ENCODE results near the gene OR4X2. TPM values are rescaled to one million over a fixed set of nuclear protein-coding genes. Genes with fewer than 3 reads are reported as not detected.

OR4X2 gene
- total RNA-seq, 4 donors from 2014 or later, result not detected

- TF ChIP-seq CTCF (IDR thresholded peaks at IDR 0.05; ENCODE audit: low read depth), result no peak
Measured at GRCh38 chr11:48248902-48249301, 4.0 kb downstream of the OR4X2 start.

DNA sequence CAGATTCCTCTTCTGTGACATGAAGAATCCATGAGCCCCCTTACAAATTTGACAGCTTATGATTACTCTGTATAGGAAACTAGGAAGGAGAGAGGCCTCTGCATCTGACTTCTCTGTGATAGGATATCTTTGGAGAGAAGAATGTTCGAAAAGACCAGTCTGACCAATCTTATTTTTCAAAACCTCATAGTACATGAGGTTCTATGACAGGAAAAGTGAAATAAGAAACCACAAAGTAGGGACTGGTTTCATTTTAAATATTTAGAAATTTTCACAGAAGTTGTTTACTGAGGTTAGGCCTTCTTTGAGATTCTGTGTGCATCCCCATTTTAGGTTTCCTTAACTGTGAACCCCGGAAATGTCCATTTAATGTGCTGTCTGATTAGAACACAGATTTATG lies 16.7 kb downstream of the OR4X2 start:
- TF ChIP-seq CTCF (IDR thresholded peaks at IDR 0.05; ENCODE audit: low read depth), result no peak

GRCh38 chr11:48263423-48263911 lies 18.6 kb downstream of the OR4X2 start, which contains the start of gene OR4X1:
Gene OR4X1 (plus strand): TSS chr11:48263861. CDS start chr11:48263861, 0 bp downstream.
- no peak for TF ChIP-seq CTCF (IDR thresholded peaks at IDR 0.05; ENCODE audit: low read depth)

DNA sequence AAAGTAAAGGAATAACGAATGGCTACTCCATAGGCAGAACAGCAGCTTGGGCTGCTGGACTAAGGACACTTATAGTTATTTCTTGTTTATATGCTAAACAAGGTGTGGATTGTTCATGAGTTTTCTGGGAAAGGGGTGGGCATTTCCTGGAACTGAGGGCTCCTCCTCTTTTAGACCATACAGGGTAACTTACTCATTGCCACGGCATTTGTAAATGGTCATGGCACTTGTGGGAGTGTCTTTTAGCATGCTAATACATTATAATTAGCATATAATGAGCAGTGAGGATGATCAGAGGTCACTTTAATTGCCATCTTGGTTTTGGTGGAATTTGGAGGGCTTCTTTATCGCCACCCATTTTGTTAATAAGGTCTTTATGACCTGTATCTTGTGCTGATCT lies 25.7 kb downstream of the OR4X2 start:
- TF ChIP-seq CTCF (IDR thresholded peaks at IDR 0.05; ENCODE audit: low read depth), result no peak

DNA sequence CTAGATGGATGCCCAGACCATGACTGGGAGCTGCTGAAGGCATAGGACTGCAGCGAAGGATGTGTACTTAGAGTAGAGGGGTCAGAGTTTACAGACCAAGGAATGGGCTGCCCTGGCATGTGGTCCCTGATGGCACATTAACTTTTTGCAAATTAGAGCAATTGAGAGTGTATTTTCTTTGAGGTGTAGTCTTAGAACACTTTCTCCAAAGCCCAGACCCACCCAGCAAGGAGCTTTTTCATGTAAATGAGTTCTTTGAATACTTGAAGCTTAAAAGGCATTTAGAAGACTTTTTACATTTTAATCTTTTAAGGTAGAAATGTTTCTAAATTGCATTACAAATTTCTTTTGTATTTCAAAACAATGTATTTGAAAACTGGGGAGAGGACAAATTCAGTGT lies 27.7 kb downstream of the OR4X2 start:
- no peak for TF ChIP-seq CTCF (IDR thresholded peaks at IDR 0.05; ENCODE audit: low read depth)

Other genes starting within 250 kb of the OR4X2 start
- not detected for gene OR4B1, start 28.3 kb upstream of the OR4X2 start, total RNA-seq
- gene OR4X1, start 18.8 kb downstream of the OR4X2 start, total RNA-seq, result not detected
- not detected for gene OR4S1, start 61.1 kb downstream of the OR4X2 start, total RNA-seq
- not detected for gene OR4C3, start 79.8 kb downstream of the OR4X2 start, total RNA-seq
- not detected for gene OR4C5, start 121.4 kb downstream of the OR4X2 start, total RNA-seq
- not detected for gene OR4A47, start 243.7 kb downstream of the OR4X2 start, total RNA-seq

Measured in subcutaneous adipose tissue (tissue), 4 donors.